Muscle of back (tissue), 11 donors: ENCODE measurements around the gene CAMK2D. TPM values are rescaled to one million over a fixed set of nuclear protein-coding genes. Genes with fewer than 3 reads are reported as not detected.

ENCODE experiments used
- DNase-seq, 3 donors: peaks; one replicate each; pipeline versions ENCODE4 v3.0.0 to v3.0.0-alpha.2; 2013
- polyA plus RNA-seq, 10 donors: library from polyadenylated mRNA; unstranded; fragments of 120-200 nt; gene quantifications; one replicate each; pipeline ENCODE4 v1.2.1, GENCODE V29; 2013; ENCODE audit not compliant: insufficient read length in 10 of 10

CAMK2D gene
- polyA plus RNA-seq, 10 donors, result 119 to 227 (median 177) TPM

- no peak for DNase-seq
Measured at GRCh38 chr4:113531572-113531971, 230.0 kb downstream of the CAMK2D start.

GRCh38 chr4:113528395-113528794 lies 233.1 kb downstream of the CAMK2D start:
- no peak for DNase-seq

- DNase-seq, result no peak
Measured at GRCh38 chr4:113525521-113525920, 236.0 kb downstream of the CAMK2D start.

- no peak for DNase-seq
Measured at GRCh38 chr4:113524505-113525186, 236.9 kb downstream of the CAMK2D start.

GRCh38 chr4:113524096-113524495 lies 237.4 kb downstream of the CAMK2D start:
- no peak for DNase-seq

GRCh38 chr4:113522433-113522832 lies 239.1 kb downstream of the CAMK2D start:
- DNase-seq, result no peak

- peak in 1 of 3 donors; percentile 54 for DNase-seq
Measured at GRCh38 chr4:113513382-113513781, 248.2 kb downstream of the CAMK2D start.

- DNase-seq, result no peak
Measured at GRCh38 chr4:113512880-113513279, 248.7 kb downstream of the CAMK2D start.

GRCh38 chr4:113511944-113512343 lies 249.6 kb downstream of the CAMK2D start:
- DNase-seq, result no peak

- DNase-seq, result no peak
Measured at GRCh38 chr4:113509851-113510250, 251.7 kb downstream of the CAMK2D start.

- no peak for DNase-seq
Measured at GRCh38 chr4:113505044-113505443, 256.5 kb downstream of the CAMK2D start.

GRCh38 chr4:113504422-113504821 lies 257.1 kb downstream of the CAMK2D start:
- no peak for DNase-seq

GRCh38 chr4:113503691-113504090 lies 257.8 kb downstream of the CAMK2D start:
- DNase-seq, result peak in 1 of 3 donors; percentile 39

GRCh38 chr4:113502906-113503305 lies 258.6 kb downstream of the CAMK2D start:
- DNase-seq, result no peak

GRCh38 chr4:113502476-113502875 lies 259.1 kb downstream of the CAMK2D start:
- DNase-seq, result no peak

GRCh38 chr4:113500424-113500823 lies 261.1 kb downstream of the CAMK2D start:
- no peak for DNase-seq

GRCh38 chr4:113499696-113500095 lies 261.8 kb downstream of the CAMK2D start:
- peak in 1 of 3 donors; percentile 37 for DNase-seq

- no peak for DNase-seq
Measured at GRCh38 chr4:113499166-113499565, 262.4 kb downstream of the CAMK2D start.

GRCh38 chr4:113497154-113497884 lies 264.2 kb downstream of the CAMK2D start:
- no peak for DNase-seq

- DNase-seq, result no peak
Measured at GRCh38 chr4:113496698-113497097, 264.8 kb downstream of the CAMK2D start.

GRCh38 chr4:113495790-113496189 lies 265.7 kb downstream of the CAMK2D start:
- no peak for DNase-seq

- no peak for DNase-seq
Measured at GRCh38 chr4:113483131-113483530, 278.4 kb downstream of the CAMK2D start.

GRCh38 chr4:113482325-113482724 lies 279.2 kb downstream of the CAMK2D start:
- DNase-seq, result no peak
